Measurements from ENCODE around the gene OTUB1. TPM values are rescaled to one million over a fixed set of nuclear protein-coding genes. Genes with fewer than 3 reads are reported as not detected.

The OTUB1 gene
- total RNA-seq, 4 donors from 2014 or later = 35.0 to 86.7 (median 50.4) TPM

- Histone ChIP-seq H3K9me3 (no peaks in the 10 kb centered on the region), H3K36me3 (no peaks in the 10 kb centered on the region), H3K4me3 (peak overlapping the region in 1 of 4 donors; percentile 59), H3K27ac (no peak overlapping the region), H3K4me1 (peaks cover 0 to 46% (median 14%) of the 10 kb centered on the region in 4 donors), H3K27me3 (peaks cover 0 to 36% of the 10 kb centered on the region in 2 donors)
- DNase-seq (ENCODE audit: low spot score in 2 of 2) = no peak
- 8 to 12% methylated on average over 16 to 17 of the region's 17 CpGs for WGBS, 2 donors
- TF ChIP-seq POLR2A (IDR thresholded peaks at IDR 0.05) (no peak), EP300 (IDR thresholded peaks at IDR 0.05) (no peak)
- TF ChIP-seq, protein P1, sequence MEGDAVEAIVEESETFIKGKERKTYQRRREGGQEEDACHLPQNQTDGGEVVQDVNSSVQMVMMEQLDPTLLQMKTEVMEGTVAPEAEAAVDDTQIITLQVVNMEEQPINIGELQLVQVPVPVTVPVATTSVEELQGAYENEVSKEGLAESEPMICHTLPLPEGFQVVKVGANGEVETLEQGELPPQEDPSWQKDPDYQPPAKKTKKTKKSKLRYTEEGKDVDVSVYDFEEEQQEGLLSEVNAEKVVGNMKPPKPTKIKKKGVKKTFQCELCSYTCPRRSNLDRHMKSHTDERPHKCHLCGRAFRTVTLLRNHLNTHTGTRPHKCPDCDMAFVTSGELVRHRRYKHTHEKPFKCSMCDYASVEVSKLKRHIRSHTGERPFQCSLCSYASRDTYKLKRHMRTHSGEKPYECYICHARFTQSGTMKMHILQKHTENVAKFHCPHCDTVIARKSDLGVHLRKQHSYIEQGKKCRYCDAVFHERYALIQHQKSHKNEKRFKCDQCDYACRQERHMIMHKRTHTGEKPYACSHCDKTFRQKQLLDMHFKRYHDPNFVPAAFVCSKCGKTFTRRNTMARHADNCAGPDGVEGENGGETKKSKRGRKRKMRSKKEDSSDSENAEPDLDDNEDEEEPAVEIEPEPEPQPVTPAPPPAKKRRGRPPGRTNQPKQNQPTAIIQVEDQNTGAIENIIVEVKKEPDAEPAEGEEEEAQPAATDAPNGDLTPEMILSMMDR (IDR thresholded peaks at IDR 0.05) = no peak
These were observed 48.9 kb downstream of the OTUB1 start for GRCh38 chr11:64035081-64035524.

- H3K36me3 ChIP-seq = no peaks in the 10 kb centered on the region
- H3K27me3 ChIP-seq = peaks cover 0 to 36% of the 10 kb centered on the region in 2 donors
- peaks cover 0 to 50% (median 14%) of the 10 kb centered on the region in 4 donors for H3K4me1 ChIP-seq
- peak within 1 kb of the TSS; percentile 26 to 88 (median 68) for H3K27ac ChIP-seq
- H3K9me3 ChIP-seq = no peaks in the 10 kb centered on the region
- no peak for DNase-seq (ENCODE audit: low spot score in 2 of 2)
- TF ChIP-seq, protein P1 (IDR thresholded peaks at IDR 0.05) = no peak
- TF ChIP-seq POLR2A (IDR thresholded peaks at IDR 0.05) (no peak), EP300 (IDR thresholded peaks at IDR 0.05) (no peak)
- WGBS, 2 donors = 0% methylated on average over 2 of the region's 64 CpGs; no CpG with 5 or more reads in 1 of the 2 donors
- H3K4me3 ChIP-seq = peak within 1 kb of the TSS; percentile 40 to 59 (median 48)
These were observed 49.3 kb downstream of the OTUB1 start, which contains the start of gene FLRT1 for GRCh38 chr11:64035576-64035975. Gene FLRT1 (plus strand): TSS chr11:64035931. CDS start chr11:64116268, 80,337 bp downstream.

DNA sequence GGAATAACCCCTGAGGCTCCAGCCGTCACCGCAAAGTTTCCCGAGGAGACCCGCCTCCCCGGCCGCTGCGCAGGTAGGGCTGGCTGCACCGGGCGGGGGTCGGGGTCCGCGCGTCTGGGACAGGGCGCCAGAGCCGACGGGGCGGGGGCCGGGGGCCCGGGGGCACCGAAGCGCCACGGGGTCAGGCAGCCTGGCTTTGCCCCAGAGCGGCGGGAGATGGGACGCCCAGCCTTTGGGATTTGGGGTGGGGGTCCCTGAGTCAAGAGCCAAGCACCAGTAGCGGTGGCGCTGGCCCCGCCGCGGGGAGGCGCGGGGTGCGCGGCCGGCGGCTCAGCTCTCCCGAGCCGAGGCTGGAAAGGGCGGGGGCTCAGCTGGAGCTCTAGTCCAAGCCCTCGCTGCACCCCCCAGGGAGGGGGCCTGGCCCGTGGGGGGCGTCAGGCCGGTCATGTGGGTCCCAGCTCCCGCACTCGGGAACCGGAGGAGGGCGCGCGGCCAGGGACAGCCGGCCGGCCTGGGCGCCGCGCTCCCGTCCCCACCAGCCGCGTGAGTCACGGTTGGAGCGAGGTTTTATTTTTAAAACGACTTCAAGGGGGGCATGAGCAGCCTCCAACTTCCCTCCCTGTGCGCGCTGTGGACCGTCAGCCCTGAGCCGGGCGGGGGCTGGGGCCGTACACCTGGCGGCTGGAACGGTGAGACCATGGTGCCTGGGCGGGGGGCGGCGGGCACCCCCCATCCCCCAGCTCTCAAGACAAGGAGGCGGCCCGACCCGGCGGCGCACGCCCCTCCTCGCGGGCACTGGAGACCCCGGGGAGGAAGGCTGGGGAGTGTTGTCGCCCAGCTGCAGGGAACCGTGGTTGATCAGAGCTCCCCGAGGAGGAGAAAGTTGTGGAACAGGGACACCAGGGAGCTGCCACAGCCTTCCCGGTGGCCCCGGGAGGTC lies 50.1 kb downstream of the OTUB1 start:
- Histone ChIP-seq H3K27ac (peak overlapping the region; percentile 26 to 88 (median 68)), H3K4me3 (peak overlapping the region; percentile 40 to 59 (median 48)), H3K27me3 (peaks cover 0 to 36% of the 10 kb centered on the region in 2 donors), H3K36me3 (no peaks in the 10 kb centered on the region), H3K4me1 (peaks cover 0 to 58% (median 17%) of the 10 kb centered on the region in 4 donors), H3K9me3 (no peaks in the 10 kb centered on the region)
- no peak for TF ChIP-seq POLR2A (IDR thresholded peaks at IDR 0.05)
- TF ChIP-seq, protein P1 (IDR thresholded peaks at IDR 0.05) = no peak
- TF ChIP-seq EP300 (IDR thresholded peaks at IDR 0.05) = no peak
- WGBS, 2 donors = 0 to 1% methylated on average over 14 to 59 of the region's 85 CpGs
- no peak for DNase-seq (ENCODE audit: low spot score in 2 of 2)

- peaks cover 0 to 36% of the 10 kb centered on the region in 2 donors for H3K27me3 ChIP-seq
- H3K27ac ChIP-seq = peak overlapping the region in 3 of 4 donors; percentile 54 to 88 (median 82)
- no peak for DNase-seq (ENCODE audit: low spot score in 2 of 2)
- WGBS, 2 donors = 32 to 35% methylated on average over 11 to 18 of the region's 23 CpGs
- no peaks in the 10 kb centered on the region for H3K36me3 ChIP-seq
- H3K4me1 ChIP-seq = peaks cover 0 to 66% (median 17%) of the 10 kb centered on the region in 4 donors
- H3K4me3 ChIP-seq = peak overlapping the region; percentile 40 to 59 (median 48)
- no peaks in the 10 kb centered on the region for H3K9me3 ChIP-seq
- TF ChIP-seq POLR2A (IDR thresholded peaks at IDR 0.05) (no peak), EP300 (IDR thresholded peaks at IDR 0.05) (no peak)
- TF ChIP-seq, protein P1 (IDR thresholded peaks at IDR 0.05) = no peak
These were observed 50.9 kb downstream of the OTUB1 start for GRCh38 chr11:64037027-64037634.

Data from tibial nerve (tissue), 4 donors.